SK-N-MC (cell line): ENCODE results near the gene VPS13A.

Experiments
- EZH2 ChIP-seq: fragments of 200-600 bp; sonication (generic); IDR thresholded peaks from one replicate; pipeline ENCODE4 v1.6.1; 2017; ENCODE audit warnings: antibody characterized with exemption
- POLR2AphosphoS5 ChIP-seq: IDR thresholded peaks from 2 replicates; pipeline ENCODE4 v1.6.1; 2012; ENCODE audit warnings: mild to moderate bottlenecking, low read depth, low read length, borderline replicate concordance

DNA sequence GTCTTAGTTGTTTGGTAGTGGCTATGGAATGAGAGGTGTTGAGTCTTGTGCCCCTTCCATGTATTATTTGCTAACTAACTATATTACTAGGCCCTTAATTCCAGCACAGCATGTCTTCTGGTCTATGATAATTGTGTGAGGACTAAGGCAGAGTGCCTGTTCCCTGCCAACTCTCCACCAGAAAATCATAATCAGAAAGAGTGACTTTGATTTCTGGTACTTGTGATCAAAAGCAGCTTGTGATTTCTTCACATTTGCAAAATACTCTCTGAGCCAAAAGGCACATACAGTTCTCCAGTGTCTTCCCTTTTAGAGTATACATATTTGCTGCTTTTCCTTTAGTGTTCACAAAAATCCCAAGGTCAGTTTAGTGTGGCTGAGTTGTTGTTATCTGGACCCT is 240.9 kb downstream of the VPS13A start:
- TF ChIP-seq POLR2AphosphoS5: no peak
- TF ChIP-seq EZH2: no peak
